KMS-11 (cell line): ENCODE results near the gene MRPL17.

Experiments
- H2AFZ ChIP-seq: fragments of 200-600 bp; sonication (generic); 2 replicates; pipeline ENCODE4 v1.6.1; 2016; ENCODE audit warnings: antibody characterized with exemption, mixed run types, low read depth
- H3K27ac ChIP-seq: fragments of 200-600 bp; sonication (generic); 2 replicates; pipeline ENCODE4 v1.6.1; 2016; ENCODE audit warnings: mild to moderate bottlenecking, mixed run types
- H3K27me3 ChIP-seq: fragments of 200-600 bp; sonication (generic); 2 replicates; pipeline ENCODE4 v1.6.1; 2017; ENCODE audit warnings: mild to moderate bottlenecking, low read depth, mixed run types, moderate library complexity; ENCODE audit not compliant: insufficient read depth
- H3K36me3 ChIP-seq: fragments of 200-600 bp; sonication (generic); 2 replicates; pipeline ENCODE4 v1.6.1; 2017; ENCODE audit warnings: mild to moderate bottlenecking, mixed run types; ENCODE audit not compliant: insufficient read depth
- H3K4me1 ChIP-seq: fragments of 200-600 bp; sonication (generic); 2 replicates; pipeline ENCODE4 v1.6.1; 2016; ENCODE audit warnings: mild to moderate bottlenecking, low read depth, mixed run types; ENCODE audit not compliant: poor library complexity, severe bottlenecking
- H3K4me2 ChIP-seq: fragments of 200-600 bp; sonication (generic); 2 replicates; pipeline ENCODE4 v1.7.0; 2016; ENCODE audit warnings: mild to moderate bottlenecking, mixed run types
- H3K4me3 ChIP-seq: fragments of 200-600 bp; sonication (generic); IDR thresholded peaks from 2 replicates; pipeline ENCODE4 v1.6.1; 2017; ENCODE audit warnings: low read depth, low read length, mixed read lengths; ENCODE audit not compliant: insufficient read depth
- H3K79me2 ChIP-seq: fragments of 200-600 bp; sonication (generic); 2 replicates; pipeline ENCODE4 v1.6.1; 2016; ENCODE audit warnings: low read depth, mixed run types; ENCODE audit not compliant: insufficient read depth
- H3K9ac ChIP-seq: fragments of 200-600 bp; sonication (generic); 2 replicates; pipeline ENCODE4 v1.6.1; 2016; ENCODE audit warnings: mild to moderate bottlenecking, mixed run types
- H4K20me1 ChIP-seq: fragments of 200-600 bp; sonication (generic); 2 replicates; pipeline ENCODE4 v1.6.1; 2016; ENCODE audit warnings: mild to moderate bottlenecking, mixed run types; ENCODE audit not compliant: insufficient read depth
- TF ChIP-seq, protein P1 (sequence below): fragments of 200-600 bp; sonication (generic); conservative IDR thresholded peaks from 2 replicates; pipeline ENCODE4 v1.6.1; 2017; ENCODE audit warnings: low read depth, mild to moderate bottlenecking, antibody characterized with exemption, low read length, moderate library complexity, mixed read lengths

The MRPL17 gene

GRCh38 chr11:6671991-6672390, 11.1 kb downstream of the MRPL17 start:
- TF ChIP-seq, protein P1, sequence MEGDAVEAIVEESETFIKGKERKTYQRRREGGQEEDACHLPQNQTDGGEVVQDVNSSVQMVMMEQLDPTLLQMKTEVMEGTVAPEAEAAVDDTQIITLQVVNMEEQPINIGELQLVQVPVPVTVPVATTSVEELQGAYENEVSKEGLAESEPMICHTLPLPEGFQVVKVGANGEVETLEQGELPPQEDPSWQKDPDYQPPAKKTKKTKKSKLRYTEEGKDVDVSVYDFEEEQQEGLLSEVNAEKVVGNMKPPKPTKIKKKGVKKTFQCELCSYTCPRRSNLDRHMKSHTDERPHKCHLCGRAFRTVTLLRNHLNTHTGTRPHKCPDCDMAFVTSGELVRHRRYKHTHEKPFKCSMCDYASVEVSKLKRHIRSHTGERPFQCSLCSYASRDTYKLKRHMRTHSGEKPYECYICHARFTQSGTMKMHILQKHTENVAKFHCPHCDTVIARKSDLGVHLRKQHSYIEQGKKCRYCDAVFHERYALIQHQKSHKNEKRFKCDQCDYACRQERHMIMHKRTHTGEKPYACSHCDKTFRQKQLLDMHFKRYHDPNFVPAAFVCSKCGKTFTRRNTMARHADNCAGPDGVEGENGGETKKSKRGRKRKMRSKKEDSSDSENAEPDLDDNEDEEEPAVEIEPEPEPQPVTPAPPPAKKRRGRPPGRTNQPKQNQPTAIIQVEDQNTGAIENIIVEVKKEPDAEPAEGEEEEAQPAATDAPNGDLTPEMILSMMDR, result no peak
- Histone ChIP-seq H4K20me1 (no peaks in the 10 kb centered on the region), H3K27ac (no peak overlapping the region), H3K4me1 (no peaks in the 10 kb centered on the region), H3K36me3 (no peaks in the 10 kb centered on the region), H3K79me2 (no peaks in the 10 kb centered on the region), H3K9ac (no peak overlapping the region), H3K27me3 (no peaks in the 10 kb centered on the region), H2AFZ (no peak overlapping the region), H3K4me3 (no peak overlapping the region), H3K4me2 (no peak overlapping the region)

DNA sequence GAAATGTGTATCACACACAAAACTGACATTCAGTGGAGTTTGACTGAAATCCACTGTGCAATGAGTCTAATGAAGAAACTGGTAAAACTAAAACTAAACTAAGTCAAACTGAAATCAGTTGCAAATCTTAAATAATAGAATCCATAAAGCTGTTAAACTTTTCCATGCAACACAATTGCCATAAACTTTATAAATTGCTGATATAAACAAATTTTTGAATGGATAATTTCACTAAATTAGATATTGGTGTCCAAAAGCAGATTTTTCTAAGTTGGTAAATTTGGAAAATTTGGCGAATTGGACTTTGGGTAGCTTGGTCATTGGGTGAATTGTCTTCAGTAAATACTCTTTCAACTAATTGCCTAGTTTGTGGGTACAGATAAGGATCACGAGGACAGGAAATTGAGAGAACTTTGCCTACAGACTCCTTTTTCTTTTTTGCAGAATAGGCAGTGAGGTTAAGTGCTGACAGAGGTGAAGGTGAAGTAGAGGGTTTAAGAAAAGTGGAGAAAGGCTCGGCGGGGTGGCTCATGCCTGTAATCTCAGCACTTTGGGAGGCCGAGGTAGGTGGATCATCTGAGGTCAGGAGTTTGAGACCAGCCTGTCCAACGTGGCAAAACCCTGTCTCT, 12.8 kb downstream of the MRPL17 start:
- Histone ChIP-seq H4K20me1 (no peaks in the 10 kb centered on the region), H3K4me3 (no peak overlapping the region), H2AFZ (no peak overlapping the region), H3K4me2 (no peak overlapping the region), H3K27ac (no peak overlapping the region), H3K4me1 (no peaks in the 10 kb centered on the region), H3K79me2 (no peaks in the 10 kb centered on the region), H3K27me3 (no peaks in the 10 kb centered on the region), H3K9ac (no peak overlapping the region), H3K36me3 (no peaks in the 10 kb centered on the region)
- TF ChIP-seq, protein P1, result no peak

DNA sequence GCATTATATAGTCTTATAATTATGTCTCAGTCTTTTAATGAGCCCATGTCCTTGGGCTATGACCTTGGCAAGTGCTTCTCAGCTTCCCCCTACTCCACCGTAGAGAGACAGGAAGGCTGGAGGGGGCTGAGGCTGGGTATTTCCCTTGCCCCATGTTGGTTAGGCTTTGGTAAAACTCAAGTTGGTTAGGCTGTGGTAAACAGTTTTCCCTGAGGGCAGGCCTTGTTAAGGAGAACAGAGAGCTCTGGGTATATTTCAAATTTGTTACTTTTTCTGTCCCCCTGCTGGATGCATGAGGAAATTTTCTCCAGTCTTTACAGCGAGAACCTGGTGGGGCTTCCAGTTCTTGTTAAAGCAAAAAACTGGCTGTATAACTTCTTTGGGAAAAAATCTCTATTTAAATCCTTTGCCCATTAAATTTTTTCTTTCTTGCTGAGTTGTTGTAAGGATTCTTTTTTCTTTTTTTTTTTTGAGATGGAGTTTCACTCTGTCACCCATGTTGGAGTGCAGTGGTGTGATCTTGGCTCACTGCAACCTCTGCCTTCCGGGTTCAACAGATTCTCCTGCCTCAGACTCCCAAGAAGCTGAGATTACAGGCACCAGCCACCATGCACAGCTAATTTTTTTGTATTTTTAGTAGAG, 15.3 kb downstream of the MRPL17 start:
- H3K4me2 ChIP-seq, result no peak overlapping the region
- no peaks in the 10 kb centered on the region for H4K20me1 ChIP-seq
- H3K79me2 ChIP-seq, result no peaks in the 10 kb centered on the region
- H3K27me3 ChIP-seq, result no peaks in the 10 kb centered on the region
- H3K27ac ChIP-seq, result no peak overlapping the region
- no peak overlapping the region for H3K9ac ChIP-seq
- TF ChIP-seq, protein P1, result peak; percentile 57
- H3K36me3 ChIP-seq, result no peaks in the 10 kb centered on the region
- no peaks in the 10 kb centered on the region for H3K4me1 ChIP-seq
- H2AFZ ChIP-seq, result no peak overlapping the region
- no peak overlapping the region for H3K4me3 ChIP-seq

DNA sequence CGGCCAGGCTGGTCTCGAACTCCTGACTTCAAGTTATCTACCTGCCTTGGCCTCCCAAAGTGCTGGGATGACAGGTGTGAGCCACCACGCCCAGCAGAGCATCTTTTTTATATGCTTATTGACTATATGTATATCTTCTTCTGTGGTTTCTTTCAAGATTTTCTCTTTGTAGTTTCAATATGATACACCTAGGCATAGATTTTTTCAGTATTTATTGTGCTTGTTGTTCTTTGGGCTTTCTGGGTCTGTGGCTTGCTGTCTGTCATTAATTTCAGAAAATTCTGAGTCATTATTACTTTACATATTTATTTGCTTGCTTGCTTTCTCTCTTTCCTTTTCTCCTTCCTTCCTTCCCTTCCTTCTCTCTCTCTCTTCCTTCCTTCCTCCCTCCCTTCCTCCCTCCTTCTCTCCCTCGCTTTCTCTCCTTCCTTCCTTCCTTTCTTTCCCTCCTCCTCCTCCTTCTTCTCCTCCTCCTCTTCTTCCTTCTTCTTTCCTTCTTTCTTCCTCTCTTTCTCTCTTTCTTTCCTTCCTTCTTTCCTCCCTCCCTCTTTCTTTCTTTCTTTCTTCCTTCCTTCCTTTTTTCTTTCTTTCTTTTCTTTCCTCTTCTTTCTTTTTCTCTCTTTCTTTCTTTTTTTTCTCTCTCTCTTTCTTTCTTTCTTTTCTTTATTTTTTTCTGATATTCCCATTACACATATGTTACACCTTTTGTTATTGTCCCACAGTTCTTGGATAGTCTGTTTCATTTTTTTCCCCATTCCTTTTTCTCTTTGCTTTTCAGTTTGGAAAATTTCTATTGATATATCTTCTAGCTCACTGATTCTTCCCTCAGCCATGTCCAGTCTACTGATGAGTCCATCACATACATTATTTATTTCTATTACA, 16.6 kb downstream of the MRPL17 start:
- Histone ChIP-seq H3K9ac (no peak overlapping the region), H4K20me1 (no peaks in the 10 kb centered on the region), H2AFZ (no peak overlapping the region), H3K79me2 (no peaks in the 10 kb centered on the region), H3K4me3 (no peak overlapping the region), H3K27ac (no peak overlapping the region), H3K4me1 (no peaks in the 10 kb centered on the region), H3K36me3 (no peaks in the 10 kb centered on the region), H3K27me3 (no peaks in the 10 kb centered on the region), H3K4me2 (no peak overlapping the region)
- TF ChIP-seq, protein P1, result no peak
